ENCODE results near the gene KCNS1. TPM values are rescaled to one million over a fixed set of nuclear protein-coding genes. Genes with fewer than 3 reads are reported as not detected.

KCNS1 gene
- total and polyA plus RNA-seq, 2 of the 8 experiments (the other 6 are each of a cell fraction or from before 2014, with no cell fraction given): 1.4 to 1.8 TPM

DNA sequence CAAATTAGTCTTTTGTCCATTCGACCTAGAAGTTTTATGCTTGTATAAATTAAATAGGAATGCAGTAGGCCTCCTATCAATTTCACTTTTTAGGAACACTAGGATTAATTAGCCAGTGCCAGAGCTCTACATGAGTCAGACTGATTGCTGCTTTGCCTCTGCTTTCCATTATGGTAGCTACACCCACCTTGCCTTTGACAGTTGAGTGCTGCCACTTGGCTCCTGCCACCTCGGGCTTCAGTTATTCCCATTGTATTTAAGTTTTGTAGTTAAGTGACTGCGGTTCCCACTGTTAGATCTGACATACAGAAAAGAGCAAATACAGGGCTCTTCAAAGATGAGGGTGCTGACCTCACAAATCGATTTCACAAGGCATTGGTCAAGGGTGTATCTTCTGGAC lies 39.9 kb upstream of the KCNS1 start:
- ChIA-PET POLR2A (ENCODE audit: partially characterized antibody) (no interaction called here), CTCF (ENCODE audit: partially characterized antibody) (interaction anchor here (0.7 to 3.7 kb wide), 5 partner anchors 12 to 151 kb away, joined by 3 to 63 read pairs (median 18); partner anchors contain the start of gene SEMG1)
- no peak overlapping the region for H2BK15ac ChIP-seq (ENCODE audit: low read length)
- H3K4ac ChIP-seq (replicated peaks; ENCODE audit: insufficient read length, low read depth, low read length): no peak overlapping the region
- WGBS, 2 experiments (ENCODE audit: extremely low coverage in 1 of 2, insufficient coverage in 1 of 2, insufficient read length in 1 of 2, insufficient replicate concordance in 2 of 2, low coverage in 1 of 2, low lambda C conversion rate in 2 of 2, missing lambda C conversion rate in 1 of 2): 88% methylated on average over 4 of the region's 4 CpGs; no CpG with 5 or more reads in 1 of the 2 experiments
- H2BK5ac ChIP-seq (ENCODE audit: low read depth, low read length): no peak overlapping the region
- no peak overlapping the region for H3K9ac ChIP-seq (replicated peaks in 1 of 4; ENCODE audit: extremely low read depth in 1 of 4, low read depth in 3 of 4, low read length in 3 of 4)
- FAIRE-seq (no peak), DNase-seq (ENCODE audit: low read depth in 1 of 2, low spot score in 2 of 2) (no peak)
- no peak overlapping the region for H2AFZ ChIP-seq (ENCODE audit: low read length)
- no peaks in the 10 kb centered on the region for H3K79me1 ChIP-seq (ENCODE audit: low read depth, low read length)
- no peaks in the 10 kb centered on the region for H3K9me3 ChIP-seq (ENCODE audit: insufficient read depth in 2 of 2, low read depth in 1 of 2, low read length in 1 of 2)
- H3K23ac ChIP-seq (ENCODE audit: insufficient read length): no peak overlapping the region
- H3K27ac ChIP-seq (ENCODE audit: low read depth, low read length): no peak overlapping the region
- H4K91ac ChIP-seq (replicated peaks; ENCODE audit: insufficient read length, low read length): no peak overlapping the region
- no peak overlapping the region for H4K8ac ChIP-seq (ENCODE audit: extremely low read depth, insufficient read depth, low read length)
- no peak overlapping the region for H3K4me2 ChIP-seq (ENCODE audit: insufficient read depth in 1 of 2, low read depth in 2 of 2, low read length in 2 of 2)
- no peak overlapping the region for H3K14ac ChIP-seq (ENCODE audit: insufficient read length)
- TF ChIP-seq CHD2 (IDR thresholded peaks at IDR 0.05; ENCODE audit: low read length) (no peak), SIN3A (conservative IDR thresholded peaks at IDR 0.05 in 1 of 2, IDR thresholded peaks at IDR 0.05 in 1 of 2; ENCODE audit: low read depth in 1 of 2, low read length in 2 of 2) (no peak), ASH2L (IDR thresholded peaks at IDR 0.05; ENCODE audit: low read length) (no peak)
- no peak overlapping the region for H2BK20ac ChIP-seq (ENCODE audit: low read length)
- no peaks in the 10 kb centered on the region for H3K79me2 ChIP-seq (ENCODE audit: control insufficient read depth in 1 of 2, insufficient read depth in 2 of 2, low read length in 2 of 2)
- no peaks in the 10 kb centered on the region for H3K36me3 ChIP-seq (ENCODE audit: control insufficient read depth in 2 of 4, insufficient read depth in 4 of 4, low read length in 3 of 4)
- H4K20me1 ChIP-seq (replicated peaks in 1 of 2; ENCODE audit: control insufficient read depth in 1 of 2, insufficient read depth in 2 of 2, low read length in 2 of 2): no peaks in the 10 kb centered on the region
- no peak overlapping the region for H3K4me3 ChIP-seq (ENCODE audit: extremely low read depth in 1 of 4, insufficient read depth in 2 of 4, low read depth in 3 of 4, low read length in 4 of 4)
- H4K5ac ChIP-seq (ENCODE audit: insufficient read length, low read depth, low read length): no peak overlapping the region
- H2BK12ac ChIP-seq (ENCODE audit: low read depth, low read length): no peak overlapping the region
- no peak overlapping the region for H2AK5ac ChIP-seq (ENCODE audit: low read depth, low read length)
- no peak overlapping the region for H3K18ac ChIP-seq (ENCODE audit: extremely low read depth, low read length)
- H2BK120ac ChIP-seq (replicated peaks; ENCODE audit: low read depth, low read length): no peak overlapping the region
- no peaks in the 10 kb centered on the region; a peak in 2 of 7 replicates for H3K27me3 ChIP-seq (replicated peaks in 1 of 4; ENCODE audit: control insufficient read depth in 3 of 4, extremely low read depth in 1 of 4, insufficient read depth in 3 of 4, low read length in 3 of 4)
- no peaks in the 10 kb centered on the region; the same call in 1 of the 2 replicates for H3K23me2 ChIP-seq (ENCODE audit: low read depth, low read length)
- no peak overlapping the region for H3K56ac ChIP-seq (replicated peaks; ENCODE audit: insufficient read length, low read depth, low read length)
- H3K4me1 ChIP-seq (replicated peaks in 1 of 4; ENCODE audit: control insufficient read depth in 3 of 4, insufficient read depth in 4 of 4, low read length in 3 of 4): no peaks in the 10 kb centered on the region
